Measurements from ENCODE around the gene ZMYM4. TPM values are rescaled to one million over a fixed set of nuclear protein-coding genes. Genes with fewer than 3 reads are reported as not detected.
A peak's percentile ranks its signal among the peaks of the same experiment; 100 is the strongest.

The ZMYM4 gene
- total RNA-seq, 1 donor from 2014 or later = 9.6 TPM

DNA sequence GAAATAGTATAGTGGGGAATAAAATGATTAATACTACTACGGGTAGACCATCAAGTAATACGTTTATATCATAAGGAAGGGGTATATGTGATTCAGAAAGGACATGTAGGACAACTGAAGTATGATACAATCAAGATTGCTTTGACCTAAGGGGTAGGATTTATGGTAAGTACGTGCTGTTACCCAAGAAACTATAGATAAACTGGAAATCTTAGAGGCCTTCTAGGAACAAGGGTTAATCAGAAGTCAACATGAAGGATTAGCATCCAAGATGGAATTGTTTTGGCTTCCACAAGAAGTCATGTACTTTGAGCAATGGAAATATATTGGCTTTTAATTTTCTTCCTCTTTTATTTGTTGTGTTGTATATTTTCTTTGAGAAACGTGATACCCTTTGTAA is 13.2 kb upstream of the ZMYM4 start:
- H3K9me3 ChIP-seq = no peaks in the 10 kb centered on the region
- TF ChIP-seq, protein P1, sequence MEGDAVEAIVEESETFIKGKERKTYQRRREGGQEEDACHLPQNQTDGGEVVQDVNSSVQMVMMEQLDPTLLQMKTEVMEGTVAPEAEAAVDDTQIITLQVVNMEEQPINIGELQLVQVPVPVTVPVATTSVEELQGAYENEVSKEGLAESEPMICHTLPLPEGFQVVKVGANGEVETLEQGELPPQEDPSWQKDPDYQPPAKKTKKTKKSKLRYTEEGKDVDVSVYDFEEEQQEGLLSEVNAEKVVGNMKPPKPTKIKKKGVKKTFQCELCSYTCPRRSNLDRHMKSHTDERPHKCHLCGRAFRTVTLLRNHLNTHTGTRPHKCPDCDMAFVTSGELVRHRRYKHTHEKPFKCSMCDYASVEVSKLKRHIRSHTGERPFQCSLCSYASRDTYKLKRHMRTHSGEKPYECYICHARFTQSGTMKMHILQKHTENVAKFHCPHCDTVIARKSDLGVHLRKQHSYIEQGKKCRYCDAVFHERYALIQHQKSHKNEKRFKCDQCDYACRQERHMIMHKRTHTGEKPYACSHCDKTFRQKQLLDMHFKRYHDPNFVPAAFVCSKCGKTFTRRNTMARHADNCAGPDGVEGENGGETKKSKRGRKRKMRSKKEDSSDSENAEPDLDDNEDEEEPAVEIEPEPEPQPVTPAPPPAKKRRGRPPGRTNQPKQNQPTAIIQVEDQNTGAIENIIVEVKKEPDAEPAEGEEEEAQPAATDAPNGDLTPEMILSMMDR (IDR thresholded peaks at IDR 0.05) = no peak
- no peaks in the 10 kb centered on the region for H3K4me1 ChIP-seq
- intact Hi-C loops (cut with DNase I) = no loop called here
- no peak overlapping the region for H3K4me3 ChIP-seq
- H3K36me3 ChIP-seq = no peaks in the 10 kb centered on the region
- DNase-seq (ENCODE audit: low spot score in 2 of 2) = no peak
- H3K27me3 ChIP-seq = no peaks in the 10 kb centered on the region
- H3K27ac ChIP-seq = no peak overlapping the region

DNA sequence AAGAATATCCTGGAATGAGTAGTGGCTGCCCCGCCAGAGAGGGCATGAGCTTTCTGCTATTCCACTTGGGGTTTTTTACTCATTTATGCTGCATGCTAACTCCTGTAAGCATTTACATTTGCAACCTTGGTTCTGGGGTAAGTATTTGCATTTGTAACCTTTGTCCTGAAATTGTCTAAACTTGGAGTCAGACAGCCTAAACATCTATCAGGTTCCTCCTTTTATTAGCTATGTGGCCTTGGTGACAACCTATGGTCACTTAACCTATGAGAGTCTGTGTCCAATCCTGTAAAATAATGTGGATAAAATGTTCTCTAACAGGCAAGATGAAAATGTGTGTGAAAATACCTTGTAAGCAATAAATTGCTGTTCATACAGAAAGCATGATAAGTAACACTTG is 8.9 kb upstream of the ZMYM4 start:
- TF ChIP-seq, protein P1 (IDR thresholded peaks at IDR 0.05) = no peak

DNA sequence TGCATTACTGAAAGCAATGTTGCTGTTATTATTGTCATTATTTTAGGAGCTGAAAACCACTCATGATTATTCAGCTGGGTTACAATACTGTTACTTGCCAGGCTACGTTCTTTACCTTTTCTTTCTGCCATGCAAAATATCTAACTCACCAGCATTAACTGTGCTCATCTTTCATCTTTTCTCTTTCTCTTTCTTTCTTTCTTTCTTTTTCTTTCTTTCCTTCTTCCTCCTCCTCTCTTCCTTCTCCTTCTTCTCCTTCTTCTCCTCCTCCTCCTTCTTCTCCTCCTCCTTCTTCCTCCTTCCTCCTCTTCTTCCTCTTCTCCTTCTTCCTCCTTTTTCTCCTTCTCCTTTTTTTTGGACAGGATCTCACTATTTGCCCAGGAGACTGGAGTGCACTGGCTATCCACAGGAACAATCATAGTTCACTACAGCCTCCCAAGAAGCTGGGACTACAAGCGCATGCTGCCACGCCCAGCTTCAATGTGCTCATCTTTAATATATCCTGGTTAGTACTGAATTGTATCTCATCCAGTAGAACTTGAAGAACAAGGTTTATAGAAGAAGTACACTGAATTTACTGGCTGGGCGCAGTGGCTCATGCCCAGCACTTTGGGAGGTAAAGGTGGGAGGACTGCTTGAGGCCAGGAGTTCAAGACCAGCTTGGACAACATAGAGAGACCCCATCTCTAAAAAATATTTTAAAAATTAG is 6.9 kb upstream of the ZMYM4 start:
- H3K4me3 ChIP-seq = no peak overlapping the region
- peaks cover 0 to 10% of the 10 kb centered on the region in 2 donors for H3K4me1 ChIP-seq
- no peaks in the 10 kb centered on the region for H3K36me3 ChIP-seq
- intact Hi-C loops (cut with DNase I) = no loop called here
- no peak overlapping the region for H3K27ac ChIP-seq
- no peaks in the 10 kb centered on the region for H3K9me3 ChIP-seq
- no peak for DNase-seq (ENCODE audit: low spot score in 2 of 2)
- TF ChIP-seq, protein P1 (IDR thresholded peaks at IDR 0.05) = no peak
- no peaks in the 10 kb centered on the region for H3K27me3 ChIP-seq

More for the DNA sequence above, 8.9 kb upstream of the ZMYM4 start:
- no peak overlapping the region for H3K27ac ChIP-seq
- no peaks in the 10 kb centered on the region for H3K27me3 ChIP-seq
- DNase-seq (ENCODE audit: low spot score in 2 of 2) = no peak
- no peaks in the 10 kb centered on the region for H3K36me3 ChIP-seq
- no peaks in the 10 kb centered on the region for H3K9me3 ChIP-seq
- peaks cover 0 to 5% of the 10 kb centered on the region in 2 donors for H3K4me1 ChIP-seq
- intact Hi-C loops (cut with DNase I) = no loop called here
- no peak overlapping the region for H3K4me3 ChIP-seq

DNA sequence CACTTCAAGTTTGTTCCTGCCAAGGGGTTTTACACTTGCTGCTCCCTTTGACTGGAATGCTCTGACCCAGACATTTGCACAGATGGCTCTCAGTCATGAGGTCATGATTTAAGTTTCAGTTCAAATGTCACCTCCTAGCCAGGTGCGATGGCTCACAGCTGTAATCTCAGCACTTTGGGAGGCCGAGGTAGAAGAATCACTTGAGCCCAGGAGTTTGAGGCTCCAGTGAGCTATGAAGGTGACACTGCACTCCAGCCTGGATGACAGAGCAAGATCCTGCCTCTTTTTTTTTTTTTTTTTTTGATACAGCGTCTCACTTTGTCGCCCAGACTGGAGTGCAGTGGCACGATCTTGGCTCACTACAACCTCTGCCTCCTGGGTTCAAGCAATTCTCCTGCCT is 4.5 kb upstream of the ZMYM4 start:
- H3K4me1 ChIP-seq = peaks cover 0 to 10% of the 10 kb centered on the region in 2 donors
- peak overlapping the region; percentile 38 to 58 for H3K27ac ChIP-seq
- no peak overlapping the region for H3K4me3 ChIP-seq
- H3K36me3 ChIP-seq = no peaks in the 10 kb centered on the region
- DNase-seq (ENCODE audit: low spot score in 2 of 2) = no peak
- intact Hi-C loops (cut with DNase I) = no loop called here
- H3K9me3 ChIP-seq = no peaks in the 10 kb centered on the region
- TF ChIP-seq, protein P1 (IDR thresholded peaks at IDR 0.05) = no peak
- H3K27me3 ChIP-seq = no peaks in the 10 kb centered on the region

DNA sequence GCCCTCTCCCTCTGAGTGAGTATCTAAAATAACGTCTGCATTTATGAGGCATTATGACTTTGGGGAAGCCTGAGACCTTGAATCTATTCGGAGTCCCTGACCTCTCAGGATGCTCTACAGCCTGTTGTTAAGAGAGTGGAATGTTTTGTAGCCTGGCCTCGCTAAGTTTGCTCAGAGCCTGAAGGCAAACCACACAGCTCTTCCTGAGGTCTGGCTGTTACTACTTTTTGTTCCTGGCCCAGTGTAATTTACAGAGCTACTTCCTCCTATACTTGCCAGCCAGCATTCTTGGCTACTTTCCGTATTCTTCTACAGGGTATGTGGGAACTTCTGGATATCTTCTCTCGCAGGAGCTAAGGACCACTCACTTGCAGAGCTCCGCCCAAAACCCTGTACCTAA is 3.6 kb upstream of the ZMYM4 start:
- no peaks in the 10 kb centered on the region for H3K27me3 ChIP-seq
- intact Hi-C loops (cut with DNase I) = loop anchor here (5.0 kb wide), 3 partner anchors 37 to 233 kb away; partner anchors contain the start of gene ZMYM6
- peak overlapping the region; percentile 38 to 58 for H3K27ac ChIP-seq
- no peaks in the 10 kb centered on the region for H3K9me3 ChIP-seq
- no peak for DNase-seq (ENCODE audit: low spot score in 2 of 2)
- peak overlapping the region in 1 of 2 donors; percentile 16 for H3K4me3 ChIP-seq
- H3K4me1 ChIP-seq = peaks cover 0 to 10% of the 10 kb centered on the region in 2 donors
- TF ChIP-seq, protein P1 (IDR thresholded peaks at IDR 0.05) = no peak
- no peaks in the 10 kb centered on the region for H3K36me3 ChIP-seq
